HG03159 (cell line): ENCODE data around the gene CTF1.
A peak's percentile ranks its signal among the peaks of the same experiment; 100 is the strongest.
"Not testable (repeated sequence)": the region's sequence is repeated elsewhere in the genome, so short reads cannot be mapped to it uniquely, and the experiment has no call there.

Experiments
- ATAC-seq: cut with Tn5 transposase; IDR thresholded peaks from one replicate; pipeline ENCODE4 v1.9.1; 2021; ENCODE audit warnings: mild to moderate bottlenecking, moderate library complexity; ENCODE audit not compliant: unreplicated experiment

The CTF1 gene

DNA sequence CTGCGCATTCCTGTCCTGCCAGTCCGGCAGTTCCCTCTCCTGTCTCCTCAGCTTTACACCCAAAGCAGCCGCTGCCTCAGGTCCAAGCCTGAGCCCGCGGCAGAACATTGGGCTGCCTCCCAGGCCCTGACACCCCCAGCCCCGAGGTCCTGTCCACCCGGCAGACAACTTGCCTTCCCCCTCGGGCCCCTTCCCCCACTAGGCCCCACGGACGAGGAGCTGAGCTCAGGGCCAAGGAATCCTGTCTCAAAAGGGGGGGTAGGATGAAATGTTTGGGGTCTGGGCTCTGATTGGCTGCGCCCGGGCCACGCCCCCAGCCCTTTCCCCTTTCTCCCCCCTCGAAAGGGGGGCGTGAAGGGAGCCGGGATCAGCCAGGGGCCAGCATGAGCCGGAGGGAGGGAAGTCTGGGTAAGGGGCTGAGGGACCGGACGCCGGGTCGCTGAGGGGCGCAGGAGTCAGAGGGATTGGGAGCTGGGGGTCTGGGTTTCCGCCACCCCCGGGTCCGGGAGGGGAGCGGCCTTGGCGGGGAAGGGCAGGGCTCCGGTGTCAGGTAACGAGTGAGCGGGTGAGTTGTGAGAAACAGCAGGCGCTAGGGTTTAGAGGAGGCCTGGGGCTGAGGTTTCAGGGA lies at the start of gene CTF1:
TSS of gene CTF1 (plus strand) at position 354 of the 628 bp plus-strand sequence. CDS start at position 384, 30 bp downstream.
- no peak for ATAC-seq

GRCh38 chr16:30846649-30847402 lies 49.6 kb upstream of the CTF1 start:
- no peak for ATAC-seq

DNA sequence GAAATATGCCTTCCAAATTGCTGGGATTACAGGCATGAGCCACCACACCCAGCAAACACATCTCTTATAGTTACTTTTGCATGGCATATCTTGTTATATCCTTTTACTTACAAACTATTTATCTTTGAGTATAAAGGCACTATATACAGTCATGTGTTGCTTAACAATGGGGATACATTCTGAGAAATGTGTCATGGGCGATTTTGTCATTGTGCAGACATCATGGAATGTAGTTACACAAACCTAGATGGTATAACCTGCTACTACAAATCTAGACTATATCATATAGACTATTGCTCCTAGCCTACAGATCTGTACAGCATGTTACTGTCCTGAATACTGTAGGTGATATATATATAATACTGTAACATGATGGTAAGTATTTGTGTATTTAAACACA lies 46.2 kb upstream of the CTF1 start:
- no peak for ATAC-seq

DNA sequence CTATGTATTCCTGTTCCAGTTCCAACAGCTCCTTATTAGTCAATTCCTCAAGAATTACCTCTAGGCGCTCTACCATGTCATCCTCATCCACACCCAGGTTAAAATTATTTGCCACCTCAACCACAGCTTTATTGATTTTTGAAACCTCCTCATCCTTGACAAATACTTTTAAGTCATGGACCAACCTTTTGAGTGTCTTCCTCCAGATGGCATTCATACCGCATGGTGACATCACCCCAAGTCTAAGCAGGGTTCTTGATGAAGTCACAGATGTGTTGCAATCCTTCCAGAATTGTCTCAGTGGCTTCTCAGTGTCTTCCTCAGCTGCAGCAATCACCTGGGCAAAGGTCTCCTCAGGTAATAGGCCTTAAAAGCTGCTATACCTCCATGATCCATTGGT lies 42.7 kb upstream of the CTF1 start:
- ATAC-seq = no peak

- no peak for ATAC-seq
Measured at GRCh38 chr16:30858111-30858495, 38.3 kb upstream of the CTF1 start.

GRCh38 chr16:30858829-30859423 lies 37.5 kb upstream of the CTF1 start:
- no peak for ATAC-seq

- not testable (repeated sequence) for ATAC-seq
Measured at GRCh38 chr16:30860729-30861128, 35.7 kb upstream of the CTF1 start.

DNA sequence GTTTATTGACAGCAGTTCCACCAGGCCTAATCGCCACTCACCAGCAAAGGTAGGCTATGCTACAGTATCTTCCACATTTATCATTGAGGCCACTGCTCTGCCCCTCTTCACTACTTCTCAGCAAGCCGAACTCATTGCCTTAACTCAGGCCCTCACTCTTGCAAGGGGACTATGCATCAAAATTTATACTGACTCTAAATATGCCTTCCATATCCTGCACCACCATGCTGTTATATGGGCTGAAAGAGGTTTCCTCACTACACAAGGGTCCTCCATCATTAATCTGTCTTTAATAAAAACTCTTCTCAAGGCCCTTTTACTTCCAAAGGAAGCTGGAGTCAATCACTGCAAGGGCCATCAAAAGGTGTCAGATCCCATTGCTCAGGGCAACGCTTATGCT lies 33.2 kb upstream of the CTF1 start:
- not testable (repeated sequence) for ATAC-seq

DNA sequence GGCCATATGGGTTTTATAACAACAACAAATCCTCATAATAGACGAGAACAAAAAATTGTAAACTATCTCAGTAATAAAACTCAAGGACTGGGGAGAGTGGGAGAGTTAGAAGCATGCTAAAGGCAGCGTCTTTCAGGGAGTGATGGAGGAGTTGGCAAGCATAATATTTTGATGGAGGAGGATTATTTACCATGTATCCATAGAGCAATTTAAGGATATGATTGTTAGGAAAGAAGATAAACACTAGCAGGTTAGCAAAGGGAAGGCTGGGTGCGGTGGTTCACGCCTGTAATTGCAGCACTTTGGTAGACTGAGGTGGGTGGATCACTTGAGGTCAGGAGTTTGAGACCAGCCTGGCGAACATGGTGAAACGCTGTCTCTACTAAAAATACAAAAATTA lies 30.4 kb upstream of the CTF1 start:
- no peak for ATAC-seq

GRCh38 chr16:30867747-30868146 lies 28.7 kb upstream of the CTF1 start:
- ATAC-seq = no peak

DNA sequence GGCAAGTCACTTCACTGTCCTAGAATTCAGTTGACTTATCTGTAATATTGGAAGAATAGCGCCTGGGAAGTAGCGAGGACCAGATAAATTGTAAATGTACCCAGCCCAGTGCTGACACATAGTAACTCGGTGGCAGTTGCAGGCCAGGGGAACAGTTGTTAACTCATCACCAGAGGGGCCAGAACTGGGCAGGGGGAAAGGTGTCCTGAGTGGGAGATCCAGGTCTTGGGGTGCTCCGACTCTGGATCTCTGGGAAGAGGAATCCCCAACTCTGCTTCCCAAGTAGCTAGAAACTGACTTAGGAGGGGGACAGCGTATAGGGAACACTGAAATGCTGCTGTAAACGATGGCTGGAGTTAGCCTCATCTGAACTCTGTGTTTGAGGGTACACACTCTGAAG lies 25.5 kb upstream of the CTF1 start:
- no peak for ATAC-seq

DNA sequence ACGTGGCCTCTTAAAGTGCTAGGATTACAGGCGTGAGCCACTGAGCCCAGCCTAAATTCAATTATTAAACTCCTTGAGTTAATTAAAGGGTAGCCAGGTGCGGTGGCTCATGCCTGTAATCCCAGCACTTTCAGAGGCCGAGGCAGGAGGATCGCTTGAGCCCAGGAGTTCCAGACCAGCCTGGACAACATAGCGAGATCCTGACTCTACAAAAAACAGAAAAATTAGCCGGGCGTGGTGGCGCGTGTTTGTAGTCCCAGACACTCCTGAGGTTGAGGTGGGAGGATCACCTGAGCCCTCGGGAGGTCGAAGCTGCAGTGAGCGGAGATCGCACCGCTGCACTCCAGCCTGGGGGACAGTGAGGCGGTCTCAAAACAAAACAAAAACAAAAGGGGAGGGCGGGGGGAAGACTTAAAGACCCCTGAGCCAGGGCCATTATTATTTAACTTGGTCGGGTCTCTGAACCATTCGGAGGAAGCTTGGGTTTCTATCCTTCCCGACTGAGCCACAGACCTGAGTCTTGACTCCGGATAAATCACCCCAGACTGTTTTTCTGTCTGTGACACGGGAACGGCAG lies 22.1 kb upstream of the CTF1 start:
- ATAC-seq = no peak

DNA sequence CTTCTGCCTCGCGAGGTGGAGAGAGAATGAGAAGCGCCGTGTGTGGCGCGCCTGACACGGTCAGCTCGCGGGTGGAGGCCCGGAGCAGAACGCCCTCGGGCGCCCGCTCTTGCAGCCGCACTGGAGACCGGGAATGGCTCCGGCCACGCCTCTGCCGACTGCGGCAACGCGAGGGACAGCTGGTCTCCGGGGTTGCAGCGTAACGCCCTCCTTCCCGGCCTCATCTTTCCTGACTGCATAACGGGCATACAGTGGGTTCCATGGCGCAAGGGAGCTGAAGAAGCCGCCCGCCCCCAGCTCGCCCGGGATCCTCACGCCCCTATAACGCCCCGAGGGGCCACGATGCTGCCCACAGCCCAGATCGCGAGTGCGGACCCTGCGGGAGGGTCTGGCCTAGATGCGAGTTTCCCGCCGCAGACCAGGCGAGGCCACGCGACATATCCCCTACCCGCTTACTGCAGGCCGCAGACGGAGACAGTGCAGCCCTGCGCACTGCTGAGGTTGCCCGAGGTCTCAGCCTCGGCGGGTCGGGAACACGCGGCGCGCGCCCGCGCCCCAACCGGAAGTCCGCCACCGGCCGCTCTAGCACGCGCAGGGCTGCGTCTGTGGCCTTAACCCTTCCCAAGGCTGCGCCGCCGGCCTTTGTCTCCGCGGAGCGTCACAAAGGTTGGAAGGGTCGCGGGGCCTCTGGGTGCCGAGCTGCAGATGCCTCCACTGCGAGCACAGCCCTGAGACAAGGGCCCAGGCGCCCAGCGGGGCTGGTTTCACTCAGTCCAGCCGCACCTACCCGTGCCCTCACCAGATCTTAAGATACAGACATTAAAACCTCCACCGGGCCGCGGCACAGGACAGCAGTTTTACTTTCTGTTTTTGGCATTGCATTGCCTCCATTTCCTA lies 21.3 kb upstream of the CTF1 start:
- ATAC-seq = peak; percentile 80

- ATAC-seq = no peak
Measured at GRCh38 chr16:30875871-30876801, 20.3 kb upstream of the CTF1 start.

GRCh38 chr16:30876867-30877266 lies 19.5 kb upstream of the CTF1 start:
- ATAC-seq = no peak

DNA sequence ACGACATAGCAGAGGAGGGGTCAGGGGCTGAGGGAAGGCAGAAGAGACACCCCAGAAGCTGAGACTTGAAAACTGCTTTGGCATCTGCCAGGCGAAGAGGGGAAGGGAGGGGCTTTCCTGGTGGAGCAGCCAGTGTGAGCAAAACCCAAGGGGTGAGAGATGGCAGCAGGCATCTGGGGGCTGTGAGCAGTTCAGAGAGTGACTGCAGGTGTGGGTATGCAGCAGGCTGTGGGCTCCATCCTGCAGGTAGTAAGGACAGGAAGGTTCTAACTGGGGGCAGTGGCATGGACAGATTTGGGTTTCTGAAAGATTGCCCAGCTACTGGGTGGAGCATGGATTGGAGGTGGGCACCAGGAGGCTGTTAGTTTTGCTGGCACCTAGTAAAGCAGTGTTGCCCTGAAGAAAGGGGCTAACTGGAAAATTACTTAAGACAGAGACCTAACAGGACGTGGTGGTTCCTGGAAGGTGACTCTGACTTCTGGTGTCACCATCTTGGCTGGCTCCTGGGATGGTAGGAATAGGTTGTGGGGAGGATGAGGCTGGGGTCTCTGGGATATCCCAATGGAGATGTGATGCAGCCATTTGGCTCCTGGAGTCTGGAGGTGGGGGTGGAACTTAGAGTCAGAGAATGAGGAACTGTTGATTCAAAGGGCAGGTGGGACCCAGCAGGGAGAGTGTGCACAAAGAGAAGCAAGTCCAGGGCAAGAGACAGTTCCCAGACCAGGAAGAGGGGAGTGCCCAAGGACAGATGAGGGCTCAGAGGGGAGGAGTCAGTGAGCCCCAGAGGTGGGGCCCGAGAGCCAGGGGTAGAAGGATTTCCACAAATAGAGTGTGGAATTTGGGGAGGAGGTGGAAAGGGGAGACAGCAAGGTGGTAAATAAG lies 13.7 kb upstream of the CTF1 start:
- no peak for ATAC-seq

DNA sequence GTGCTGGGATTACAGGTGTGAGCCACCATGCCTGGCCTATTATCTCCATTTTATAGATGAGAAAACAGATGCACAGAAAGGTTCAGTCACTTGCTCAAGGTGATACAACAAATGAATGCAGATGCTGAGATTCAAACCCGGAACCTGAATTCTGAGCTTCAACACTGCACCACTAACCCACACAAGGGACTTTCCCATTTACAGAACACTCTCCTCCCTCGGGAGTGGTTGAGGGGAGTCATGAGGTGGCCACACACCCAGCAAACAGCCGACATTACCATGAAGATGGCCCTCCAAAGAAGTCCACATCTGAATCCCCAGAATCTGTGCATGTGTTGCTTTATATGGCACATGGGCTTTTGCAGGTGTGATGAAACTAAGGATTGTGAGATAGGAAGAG lies 11.7 kb upstream of the CTF1 start:
- ATAC-seq = no peak

DNA sequence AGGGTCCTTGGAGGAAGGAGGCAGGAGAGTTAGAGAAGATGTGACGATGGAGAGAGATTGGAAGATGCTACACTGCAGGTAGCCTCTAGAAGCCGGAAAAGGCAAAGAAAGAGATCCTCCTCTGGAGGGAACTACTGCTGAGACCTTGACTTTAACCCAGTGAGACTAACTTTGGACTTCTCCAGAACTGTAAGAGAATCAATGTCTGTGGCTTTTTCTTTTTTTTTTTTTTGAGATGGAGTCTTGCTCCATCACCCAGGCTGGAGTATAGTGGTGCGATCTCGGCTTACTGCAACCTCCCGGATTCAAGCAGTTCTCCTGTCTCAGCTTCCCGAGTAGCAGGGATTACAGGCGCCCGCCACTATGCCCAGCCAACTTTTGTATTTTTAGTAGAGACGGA lies 11.2 kb upstream of the CTF1 start:
- ATAC-seq = no peak

- ATAC-seq = no peak
Measured at GRCh38 chr16:30886145-30886544, 10.3 kb upstream of the CTF1 start.
